LNCaP clone FGC (cell line): ENCODE data around the gene OR4C6.

Experiments
- DNase-seq: peaks from one replicate; pipeline ENCODE4 v3.0.0-alpha.2; 2011; ENCODE audit warnings: low read depth
- H3K4me3 ChIP-seq: 2 replicates; pipeline ENCODE4 v1.5.1; 2011; ENCODE audit warnings: mild to moderate bottlenecking, low read depth, low read length, control low read depth
- CTCF ChIP-seq: IDR thresholded peaks from 2 replicates; pipeline ENCODE4 v1.5.1; 2012; ENCODE audit warnings: mild to moderate bottlenecking; ENCODE audit not compliant: control insufficient read depth, insufficient read depth; ENCODE audit errors: extremely low read depth

The OR4C6 gene

GRCh38 chr11:55658608-55659007 lies 3.4 kb upstream of the OR4C6 start:
- TF ChIP-seq CTCF: no peak
- no peak for DNase-seq
- no peak overlapping the region for H3K4me3 ChIP-seq

- TF ChIP-seq CTCF: no peak
- DNase-seq: no peak
- H3K4me3 ChIP-seq: no peak overlapping the region
These were observed 7.4 kb downstream of the OR4C6 start for GRCh38 chr11:55669376-55669775.

- no peak overlapping the region for H3K4me3 ChIP-seq
- no peak for TF ChIP-seq CTCF
- DNase-seq: no peak
These were observed 11.9 kb downstream of the OR4C6 start for GRCh38 chr11:55673860-55674259.

GRCh38 chr11:55697817-55698216 lies 35.8 kb downstream of the OR4C6 start:
- DNase-seq: no peak
- TF ChIP-seq CTCF: no peak
- no peak overlapping the region for H3K4me3 ChIP-seq

- no peak overlapping the region for H3K4me3 ChIP-seq
- no peak for TF ChIP-seq CTCF
- no peak for DNase-seq
These were observed 39.4 kb downstream of the OR4C6 start for GRCh38 chr11:55701429-55701828.

GRCh38 chr11:55707029-55707428 lies 45.0 kb downstream of the OR4C6 start:
- peak; percentile 64 for TF ChIP-seq CTCF
- DNase-seq: peak; percentile 18
- no peak overlapping the region for H3K4me3 ChIP-seq

- TF ChIP-seq CTCF: peak; percentile 46
- H3K4me3 ChIP-seq: no peak overlapping the region
- no peak for DNase-seq
These were observed 53.2 kb downstream of the OR4C6 start for GRCh38 chr11:55714982-55715888.
